ENCODE measurements around the gene CADPS.

CADPS gene

DNA sequence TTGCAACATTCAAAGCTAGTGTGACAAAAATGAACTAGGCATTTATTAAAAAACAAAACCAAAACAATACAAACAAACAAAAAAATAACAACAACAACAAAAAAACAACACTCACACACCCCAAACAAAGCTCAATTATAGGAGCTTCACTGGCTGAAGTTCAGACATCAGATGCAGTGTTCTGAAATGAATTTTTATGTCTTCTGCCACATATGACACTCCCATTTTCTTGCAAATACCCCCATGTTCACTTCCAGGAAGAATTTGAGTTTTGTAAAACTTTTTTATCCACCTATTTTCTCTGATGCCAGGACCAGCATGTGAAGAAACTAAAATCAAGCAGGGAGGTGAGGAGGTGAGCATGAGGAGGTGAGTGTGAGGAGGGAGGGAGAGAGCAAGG is 113.9 kb downstream of the CADPS start:
- no peaks in the 10 kb centered on the region for H3K36me3 Mint-ChIP-seq (ENCODE audit: low read depth)

DNA sequence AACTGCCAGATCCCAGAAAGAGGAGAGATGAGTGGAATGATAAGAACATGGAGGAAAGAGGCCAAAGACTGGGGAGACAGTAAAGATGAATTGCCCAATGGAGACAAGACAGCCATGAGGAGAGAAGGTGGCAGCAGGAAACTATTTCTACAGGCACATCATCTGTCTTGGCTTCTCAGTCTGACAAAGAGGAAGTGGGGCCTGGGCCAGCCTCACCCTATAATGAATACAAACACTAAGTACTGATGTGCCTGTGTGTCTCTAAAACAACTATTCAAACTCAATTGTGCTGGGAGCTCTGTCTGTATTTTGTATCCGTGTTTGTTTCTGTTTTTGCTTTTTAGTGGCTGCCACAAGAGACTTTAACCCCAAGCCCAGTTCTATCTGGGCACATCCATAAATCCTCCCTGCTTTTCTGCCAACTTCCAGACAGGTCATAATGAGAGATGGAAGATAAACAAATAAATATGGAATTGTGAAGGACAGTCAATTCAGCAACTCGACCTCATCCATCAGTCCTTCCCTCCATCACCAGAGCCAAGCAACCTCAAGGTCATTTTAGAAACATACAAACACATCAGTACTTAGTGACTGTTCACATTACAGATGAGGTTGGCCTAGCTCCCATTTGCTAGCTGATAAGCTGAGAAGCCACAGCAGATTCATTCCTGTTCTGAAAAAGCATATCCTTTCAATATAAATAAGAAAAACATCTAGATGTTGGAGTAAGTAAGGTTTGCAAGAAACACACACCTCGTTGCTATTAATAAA is 116.7 kb downstream of the CADPS start:
- Mint-ChIP-seq H3K9me3 (no peaks in the 10 kb centered on the region), H3K27me3 (no peaks in the 10 kb centered on the region), H3K4me1 (ENCODE audit: low read depth) (no peaks in the 10 kb centered on the region), H3K4me3 (no peak overlapping the region), H3K36me3 (ENCODE audit: low read depth) (no peaks in the 10 kb centered on the region), H3K27ac (no peak overlapping the region)
- no peak for DNase-seq

More for the DNA sequence above, 113.9 kb downstream of the CADPS start:
- Mint-ChIP-seq H3K27ac (no peak overlapping the region), H3K4me3 (no peak overlapping the region), H3K27me3 (no peaks in the 10 kb centered on the region), H3K4me1 (ENCODE audit: low read depth) (no peaks in the 10 kb centered on the region), H3K9me3 (no peaks in the 10 kb centered on the region)
- no peak for DNase-seq

DNA sequence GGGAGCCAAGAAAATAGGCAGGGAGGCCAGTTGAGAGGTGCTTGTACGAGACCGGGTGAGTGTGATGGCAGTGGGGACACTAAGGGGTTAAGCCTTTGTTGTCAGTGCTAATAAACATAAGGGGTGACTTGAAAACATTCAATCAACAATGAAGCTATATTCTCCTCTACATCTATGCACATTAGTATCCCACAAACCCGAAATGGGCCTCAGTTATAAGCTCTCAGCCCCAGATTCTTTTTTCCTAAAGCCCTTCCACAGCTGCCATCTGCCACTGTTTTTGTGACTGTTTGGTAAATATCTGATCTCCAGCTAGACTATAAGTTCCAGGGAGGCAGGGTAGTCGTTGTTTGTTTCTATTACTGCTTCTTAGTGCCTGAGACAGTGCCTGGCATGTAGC is 118.2 kb downstream of the CADPS start:
- H3K4me3 Mint-ChIP-seq, result no peak overlapping the region
- no peak overlapping the region for H3K27ac Mint-ChIP-seq
- H3K27me3 Mint-ChIP-seq, result no peaks in the 10 kb centered on the region
- DNase-seq, result no peak
- H3K36me3 Mint-ChIP-seq (ENCODE audit: low read depth), result no peaks in the 10 kb centered on the region
- H3K4me1 Mint-ChIP-seq (ENCODE audit: low read depth), result no peaks in the 10 kb centered on the region
- H3K9me3 Mint-ChIP-seq, result no peaks in the 10 kb centered on the region

- Mint-ChIP-seq H3K27me3 (no peaks in the 10 kb centered on the region), H3K36me3 (ENCODE audit: low read depth) (no peaks in the 10 kb centered on the region), H3K9me3 (no peaks in the 10 kb centered on the region), H3K27ac (no peak overlapping the region), H3K4me1 (ENCODE audit: low read depth) (no peaks in the 10 kb centered on the region), H3K4me3 (no peak overlapping the region)
- no peak for DNase-seq
These were observed 119.9 kb downstream of the CADPS start for GRCh38 chr3:62755285-62755684.

DNA sequence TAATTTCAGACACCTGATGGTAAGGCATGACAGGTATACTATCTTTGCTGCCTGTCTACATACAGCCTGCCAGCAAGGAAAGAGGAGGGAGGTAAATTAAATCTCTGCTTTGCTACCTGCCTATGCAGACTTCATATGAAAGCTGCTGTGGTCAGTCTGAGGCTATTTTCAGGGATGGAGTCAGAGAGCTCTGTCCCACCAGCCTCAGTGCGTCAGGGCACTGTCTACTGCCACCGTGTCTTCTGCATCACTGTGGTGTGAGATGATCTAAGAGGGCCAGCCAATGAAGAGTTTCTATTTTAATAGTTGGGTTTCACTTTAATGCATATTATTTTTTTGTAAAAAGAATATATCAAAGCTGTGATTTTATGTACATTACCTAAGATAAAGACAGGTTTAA is 125.6 kb downstream of the CADPS start:
- Mint-ChIP-seq H3K27ac (no peak overlapping the region), H3K4me1 (ENCODE audit: low read depth) (no peaks in the 10 kb centered on the region), H3K9me3 (no peaks in the 10 kb centered on the region), H3K4me3 (no peak overlapping the region), H3K36me3 (ENCODE audit: low read depth) (no peaks in the 10 kb centered on the region), H3K27me3 (no peaks in the 10 kb centered on the region)
- no peak for DNase-seq

- Mint-ChIP-seq H3K9me3 (no peaks in the 10 kb centered on the region), H3K27ac (no peak overlapping the region), H3K36me3 (ENCODE audit: low read depth) (no peaks in the 10 kb centered on the region), H3K4me3 (no peak overlapping the region), H3K27me3 (no peaks in the 10 kb centered on the region), H3K4me1 (ENCODE audit: low read depth) (no peaks in the 10 kb centered on the region)
- no peak for DNase-seq
These were observed 126.1 kb downstream of the CADPS start for GRCh38 chr3:62749130-62749529.

GRCh38 chr3:62737449-62737848 is 137.8 kb downstream of the CADPS start:
- DNase-seq, result no peak
- H3K27me3 Mint-ChIP-seq, result no peaks in the 10 kb centered on the region
- H3K4me3 Mint-ChIP-seq, result no peak overlapping the region
- no peaks in the 10 kb centered on the region for H3K36me3 Mint-ChIP-seq (ENCODE audit: low read depth)
- H3K4me1 Mint-ChIP-seq (ENCODE audit: low read depth), result no peaks in the 10 kb centered on the region
- H3K27ac Mint-ChIP-seq, result no peak overlapping the region
- H3K9me3 Mint-ChIP-seq, result peaks cover 6% of the 10 kb centered on the region

- H3K4me3 Mint-ChIP-seq, result no peak overlapping the region
- H3K36me3 Mint-ChIP-seq (ENCODE audit: low read depth), result no peaks in the 10 kb centered on the region
- no peak for DNase-seq
- H3K4me1 Mint-ChIP-seq (ENCODE audit: low read depth), result no peaks in the 10 kb centered on the region
- H3K9me3 Mint-ChIP-seq, result peaks cover 5% of the 10 kb centered on the region
- no peak overlapping the region for H3K27ac Mint-ChIP-seq
- no peaks in the 10 kb centered on the region for H3K27me3 Mint-ChIP-seq
These were observed 139.7 kb downstream of the CADPS start for GRCh38 chr3:62735510-62735909.

DNA sequence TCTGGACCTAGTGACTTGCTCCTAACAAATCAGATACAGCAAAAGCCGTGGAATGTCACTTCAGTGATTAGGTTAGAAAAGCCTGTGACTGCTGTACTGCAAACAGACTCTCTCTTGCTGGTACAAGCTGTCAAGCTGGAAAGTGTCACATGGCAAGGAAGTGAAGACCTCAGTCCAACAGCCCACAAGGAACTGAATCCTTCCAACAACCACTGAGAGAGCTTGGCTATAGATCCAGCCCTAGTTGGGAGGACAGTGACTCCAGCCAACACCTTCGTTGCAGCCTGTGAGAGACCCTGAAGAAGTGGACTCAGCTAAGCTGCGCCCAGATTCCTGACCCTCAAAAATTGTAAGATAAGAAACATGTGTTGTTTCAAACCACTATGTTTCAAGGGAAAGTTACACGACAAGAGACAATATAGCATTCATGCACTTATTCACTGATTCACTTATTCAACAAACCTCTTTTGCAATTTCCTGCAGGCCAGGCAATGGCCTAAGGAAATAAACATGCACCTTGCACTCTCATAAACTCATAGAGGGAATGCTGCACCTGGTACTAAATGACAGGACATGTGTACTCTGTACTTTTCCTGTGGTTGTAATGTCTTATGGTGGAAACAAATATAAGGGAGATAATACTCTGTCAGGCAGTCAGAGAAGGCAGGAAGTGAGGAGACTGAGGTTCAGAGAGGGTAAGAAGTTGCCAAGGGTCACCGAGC is 142.9 kb downstream of the CADPS start:
- Mint-ChIP-seq H3K27me3 (no peaks in the 10 kb centered on the region), H3K9me3 (no peaks in the 10 kb centered on the region), H3K4me3 (no peak overlapping the region), H3K4me1 (ENCODE audit: low read depth) (no peaks in the 10 kb centered on the region), H3K36me3 (ENCODE audit: low read depth) (no peaks in the 10 kb centered on the region), H3K27ac (no peak overlapping the region)
- no peak for DNase-seq

DNA sequence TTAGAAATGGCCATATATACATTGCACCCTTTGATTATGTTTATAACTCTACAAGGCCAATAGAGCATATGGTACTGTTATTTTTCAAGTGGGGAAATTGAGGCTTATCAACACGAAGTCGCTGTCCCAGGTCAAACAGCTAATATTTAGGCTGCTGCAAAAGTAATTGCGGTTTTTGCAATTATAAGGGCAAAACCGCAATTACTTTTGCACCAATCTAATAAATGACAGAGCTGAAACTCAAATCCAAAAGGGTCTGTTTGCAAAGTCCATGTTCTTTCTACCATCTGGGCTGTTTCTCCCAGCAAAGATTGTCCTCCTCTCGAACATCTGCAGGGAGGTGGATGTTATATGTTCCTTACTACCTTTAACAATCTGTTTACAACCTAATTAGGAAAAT is 147.2 kb downstream of the CADPS start:
- Mint-ChIP-seq H3K27ac (no peak overlapping the region), H3K9me3 (no peaks in the 10 kb centered on the region), H3K4me3 (no peak overlapping the region), H3K36me3 (ENCODE audit: low read depth) (no peaks in the 10 kb centered on the region), H3K27me3 (peaks cover 4% of the 10 kb centered on the region), H3K4me1 (ENCODE audit: low read depth) (no peaks in the 10 kb centered on the region)
- no peak for DNase-seq

GRCh38 chr3:62727536-62727935 is 147.7 kb downstream of the CADPS start:
- H3K27me3 Mint-ChIP-seq, result peaks cover 6% of the 10 kb centered on the region
- H3K4me1 Mint-ChIP-seq (ENCODE audit: low read depth), result no peaks in the 10 kb centered on the region
- no peak overlapping the region for H3K4me3 Mint-ChIP-seq
- no peaks in the 10 kb centered on the region for H3K9me3 Mint-ChIP-seq
- H3K36me3 Mint-ChIP-seq (ENCODE audit: low read depth), result no peaks in the 10 kb centered on the region
- no peak for DNase-seq
- H3K27ac Mint-ChIP-seq, result no peak overlapping the region

- DNase-seq, result no peak
- Mint-ChIP-seq H3K36me3 (ENCODE audit: low read depth) (no peaks in the 10 kb centered on the region), H3K27ac (no peak overlapping the region), H3K4me3 (no peak overlapping the region), H3K4me1 (ENCODE audit: low read depth) (no peaks in the 10 kb centered on the region), H3K27me3 (peaks cover 6% of the 10 kb centered on the region), H3K9me3 (no peaks in the 10 kb centered on the region)
These were observed 150.7 kb downstream of the CADPS start for GRCh38 chr3:62724503-62724902.

GRCh38 chr3:62723914-62724217 is 151.3 kb downstream of the CADPS start:
- Mint-ChIP-seq H3K9me3 (no peaks in the 10 kb centered on the region), H3K4me3 (no peak overlapping the region), H3K27me3 (peaks cover 8% of the 10 kb centered on the region), H3K4me1 (ENCODE audit: low read depth) (no peaks in the 10 kb centered on the region), H3K27ac (no peak overlapping the region), H3K36me3 (ENCODE audit: low read depth) (no peaks in the 10 kb centered on the region)
- DNase-seq, result no peak

GRCh38 chr3:62723166-62723913 is 151.9 kb downstream of the CADPS start:
- Mint-ChIP-seq H3K4me1 (ENCODE audit: low read depth) (no peaks in the 10 kb centered on the region), H3K9me3 (no peaks in the 10 kb centered on the region), H3K27ac (no peak overlapping the region)

GRCh38 chr3:62722344-62722743 is 152.9 kb downstream of the CADPS start:
- no peak for DNase-seq
- no peaks in the 10 kb centered on the region for H3K36me3 Mint-ChIP-seq (ENCODE audit: low read depth)
- peaks cover 8% of the 10 kb centered on the region for H3K27me3 Mint-ChIP-seq
- no peaks in the 10 kb centered on the region for H3K9me3 Mint-ChIP-seq
- no peak overlapping the region for H3K4me3 Mint-ChIP-seq
- no peak overlapping the region for H3K27ac Mint-ChIP-seq
- H3K4me1 Mint-ChIP-seq (ENCODE audit: low read depth), result no peaks in the 10 kb centered on the region

More at GRCh38 chr3:62723166-62723913, 151.9 kb downstream of the CADPS start:
- Mint-ChIP-seq H3K4me3 (no peak overlapping the region), H3K27me3 (peaks cover 8% of the 10 kb centered on the region), H3K36me3 (ENCODE audit: low read depth) (no peaks in the 10 kb centered on the region)
- DNase-seq, result no peak
